ENCODE results near the gene TPRX1.
"Not testable (repeated sequence)": the region's sequence is repeated elsewhere in the genome, so short reads cannot be mapped to it uniquely, and the experiment has no call there.

TPRX1 gene, protein sequence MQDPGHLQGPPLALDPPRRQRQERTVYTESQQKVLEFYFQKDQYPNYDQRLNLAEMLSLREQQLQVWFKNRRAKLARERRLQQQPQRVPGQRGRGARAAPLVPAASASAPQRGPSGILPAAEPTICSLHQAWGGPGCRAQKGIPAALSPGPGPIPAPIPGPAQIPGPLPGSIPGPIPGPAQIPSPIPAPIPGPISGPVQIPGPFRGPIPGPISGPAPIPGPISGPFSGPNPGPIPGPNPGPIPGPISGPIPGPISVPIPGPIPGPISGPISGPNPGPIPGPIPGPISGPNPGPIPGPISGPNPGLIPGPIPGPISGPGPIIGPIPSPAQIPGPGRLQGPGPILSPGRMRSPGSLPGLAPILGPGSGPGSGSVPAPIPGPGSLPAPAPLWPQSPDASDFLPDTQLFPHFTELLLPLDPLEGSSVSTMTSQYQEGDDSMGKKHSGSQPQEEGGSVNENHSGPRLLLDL

DNA sequence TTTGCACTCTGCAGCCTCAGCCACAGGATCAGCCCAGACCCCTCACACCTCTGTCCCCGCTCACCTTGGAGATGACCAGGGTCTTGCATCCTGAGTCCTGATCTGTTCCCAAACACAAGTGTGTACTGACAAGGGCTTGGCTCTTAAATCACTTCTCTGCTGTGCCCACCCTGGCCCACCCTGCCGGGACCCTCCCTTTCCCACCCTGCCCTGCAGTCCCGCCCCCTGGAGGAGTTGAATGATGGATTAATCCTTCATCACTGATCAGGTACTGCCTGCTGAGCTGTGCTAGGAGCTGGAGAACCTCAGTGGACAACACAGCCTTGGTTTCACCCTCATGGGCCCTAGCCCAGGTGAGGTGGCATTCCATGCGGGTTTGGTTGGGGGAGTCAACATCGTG is at the start of gene TPRX1:
Gene TPRX1, minus strand, starts transcription at position 101 of the 400 bp plus-strand sequence. Its CDS starts 12 bp downstream, at position 89.
- not testable (repeated sequence) for DNase-seq (ENCODE audit: low read depth)

DNA sequence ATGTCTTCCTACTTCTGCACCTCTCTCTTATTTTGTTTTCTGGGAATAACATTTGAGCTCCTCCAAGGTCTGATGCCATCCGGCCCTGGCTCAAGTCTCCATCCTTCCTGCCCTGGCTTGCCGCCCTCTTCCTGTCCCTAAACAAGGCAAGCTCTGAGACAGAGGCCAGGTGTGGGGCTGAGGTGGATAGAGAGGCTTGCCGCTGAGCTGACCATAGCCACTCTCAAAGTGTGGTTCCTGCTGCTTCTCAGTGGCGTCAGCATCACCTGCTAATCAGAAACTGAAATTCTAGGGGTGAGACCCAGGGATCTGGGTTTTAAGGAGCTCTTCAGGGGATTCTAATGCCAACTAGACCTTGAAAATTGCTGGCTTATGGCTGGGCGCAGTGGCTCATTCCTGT is 48.7 kb upstream of the TPRX1 start:
- no peak for DNase-seq (ENCODE audit: low read depth)
- no peak overlapping the region for H3K4me3 ChIP-seq (ENCODE audit: low read depth, low read length)
- TF ChIP-seq, protein P1, sequence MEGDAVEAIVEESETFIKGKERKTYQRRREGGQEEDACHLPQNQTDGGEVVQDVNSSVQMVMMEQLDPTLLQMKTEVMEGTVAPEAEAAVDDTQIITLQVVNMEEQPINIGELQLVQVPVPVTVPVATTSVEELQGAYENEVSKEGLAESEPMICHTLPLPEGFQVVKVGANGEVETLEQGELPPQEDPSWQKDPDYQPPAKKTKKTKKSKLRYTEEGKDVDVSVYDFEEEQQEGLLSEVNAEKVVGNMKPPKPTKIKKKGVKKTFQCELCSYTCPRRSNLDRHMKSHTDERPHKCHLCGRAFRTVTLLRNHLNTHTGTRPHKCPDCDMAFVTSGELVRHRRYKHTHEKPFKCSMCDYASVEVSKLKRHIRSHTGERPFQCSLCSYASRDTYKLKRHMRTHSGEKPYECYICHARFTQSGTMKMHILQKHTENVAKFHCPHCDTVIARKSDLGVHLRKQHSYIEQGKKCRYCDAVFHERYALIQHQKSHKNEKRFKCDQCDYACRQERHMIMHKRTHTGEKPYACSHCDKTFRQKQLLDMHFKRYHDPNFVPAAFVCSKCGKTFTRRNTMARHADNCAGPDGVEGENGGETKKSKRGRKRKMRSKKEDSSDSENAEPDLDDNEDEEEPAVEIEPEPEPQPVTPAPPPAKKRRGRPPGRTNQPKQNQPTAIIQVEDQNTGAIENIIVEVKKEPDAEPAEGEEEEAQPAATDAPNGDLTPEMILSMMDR (IDR thresholded peaks at IDR 0.05; ENCODE audit: control insufficient read depth, extremely low read depth, insufficient read depth) = no peak

More for the DNA sequence above, at the start of gene TPRX1:
- not testable (repeated sequence) for H3K4me3 ChIP-seq (ENCODE audit: low read depth, low read length)

DNA sequence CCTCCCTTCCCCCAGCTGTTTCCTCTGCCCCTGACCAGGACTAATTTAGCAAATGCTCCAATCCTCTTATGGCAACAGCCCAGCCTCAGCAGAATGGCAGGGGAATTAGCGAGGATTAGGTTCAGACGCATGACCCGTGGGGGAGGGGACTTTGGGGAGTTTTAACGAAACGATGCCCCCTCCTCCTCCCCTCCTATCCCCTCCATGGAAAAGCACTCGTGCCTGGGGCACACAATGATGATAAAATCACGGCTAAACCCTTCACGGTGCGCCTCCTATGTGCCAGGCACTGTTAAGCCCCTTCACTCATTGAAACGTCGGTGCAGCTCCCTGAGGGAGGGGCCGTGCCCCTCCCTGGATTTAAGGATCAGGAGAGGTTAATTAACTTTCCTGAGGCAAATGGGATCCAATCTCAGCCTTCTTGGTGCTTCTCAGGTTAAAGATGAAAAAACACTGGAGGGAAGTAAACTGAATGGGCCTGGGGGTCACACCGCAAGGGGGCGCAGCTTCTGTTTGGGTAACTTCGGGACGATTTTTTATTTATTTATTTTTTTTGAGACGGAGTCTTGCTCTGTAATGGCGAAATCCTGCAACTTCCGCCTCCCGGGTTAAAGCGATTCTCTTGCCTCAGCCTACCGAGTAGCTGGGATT is 44.6 kb upstream of the TPRX1 start:
- H3K4me3 ChIP-seq (ENCODE audit: low read depth, low read length) = no peak overlapping the region
- TF ChIP-seq, protein P1 (IDR thresholded peaks at IDR 0.05; ENCODE audit: control insufficient read depth, extremely low read depth, insufficient read depth) = no peak
- no peak for DNase-seq (ENCODE audit: low read depth)

DNA sequence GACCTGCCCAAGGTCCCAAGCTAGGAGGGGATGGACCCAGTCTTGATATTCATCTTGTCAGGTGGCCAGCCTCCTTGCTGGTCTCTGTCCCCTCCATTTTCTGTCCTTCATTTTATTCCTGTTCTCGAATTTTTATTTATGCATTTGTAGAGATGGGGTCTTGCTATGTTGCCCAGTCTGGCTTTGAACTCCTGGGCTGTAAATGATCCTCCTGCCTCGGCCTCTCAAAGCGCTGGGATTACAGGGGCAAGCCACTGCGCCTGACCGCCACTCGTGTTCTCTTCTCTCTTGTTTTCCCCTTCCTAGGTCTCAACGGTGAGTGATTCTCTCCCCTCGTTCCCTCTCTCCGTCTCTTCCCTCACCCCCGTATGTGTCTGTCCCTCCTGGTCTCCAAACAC is 44.1 kb upstream of the TPRX1 start:
- H3K4me3 ChIP-seq (ENCODE audit: low read depth, low read length) = no peak overlapping the region
- TF ChIP-seq, protein P1 (IDR thresholded peaks at IDR 0.05; ENCODE audit: control insufficient read depth, extremely low read depth, insufficient read depth) = no peak

DNA sequence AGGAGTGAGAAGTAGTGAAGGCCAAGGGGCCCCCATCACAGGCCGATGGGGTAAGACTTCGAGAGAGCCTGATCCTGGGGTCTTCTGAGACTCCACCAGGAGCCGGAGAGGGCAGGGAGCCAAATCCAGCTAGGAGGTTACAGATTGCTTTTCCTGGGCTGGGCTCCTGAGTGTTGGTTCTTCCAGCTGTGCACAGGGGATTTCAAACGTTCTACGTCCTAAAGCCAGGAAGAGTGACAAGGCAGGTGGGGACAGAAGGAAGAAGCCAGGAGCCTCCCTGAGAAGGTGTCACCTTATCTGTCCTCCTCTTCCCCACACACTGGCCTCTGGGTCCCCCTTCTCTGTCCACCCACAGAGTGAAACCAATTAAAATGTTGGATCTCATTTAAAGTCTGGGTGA is 38.6 kb upstream of the TPRX1 start:
- TF ChIP-seq, protein P1 (IDR thresholded peaks at IDR 0.05; ENCODE audit: control insufficient read depth, extremely low read depth, insufficient read depth) = no peak
- DNase-seq (ENCODE audit: low read depth) = no peak
- H3K4me3 ChIP-seq (ENCODE audit: low read depth, low read length) = no peak overlapping the region

More for the DNA sequence above, 44.1 kb upstream of the TPRX1 start:
- no peak for DNase-seq (ENCODE audit: low read depth)

DNA sequence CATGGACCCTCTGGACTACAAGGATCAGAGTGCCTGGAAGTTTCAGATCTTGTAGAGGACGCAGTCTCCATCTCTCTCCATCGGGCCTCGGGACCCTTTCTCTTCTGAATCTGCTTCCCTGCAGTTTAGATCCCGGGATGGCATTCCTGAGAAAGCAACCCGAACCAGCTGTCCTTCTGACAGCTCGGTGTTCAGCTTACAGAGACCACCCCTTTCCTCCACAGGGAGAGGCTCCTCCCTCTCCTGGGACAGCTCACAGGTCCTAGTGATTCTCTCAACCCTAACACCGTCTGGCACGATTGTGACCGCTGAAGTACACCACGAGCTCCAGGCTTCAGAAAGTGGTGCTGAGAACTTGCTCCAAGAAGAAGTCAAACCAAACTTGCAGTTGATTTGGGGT is 35.6 kb upstream of the TPRX1 start:
- H3K4me3 ChIP-seq (ENCODE audit: low read depth, low read length) = no peak overlapping the region
- no peak for DNase-seq (ENCODE audit: low read depth)
- TF ChIP-seq, protein P1 (IDR thresholded peaks at IDR 0.05; ENCODE audit: control insufficient read depth, extremely low read depth, insufficient read depth) = no peak

DNA sequence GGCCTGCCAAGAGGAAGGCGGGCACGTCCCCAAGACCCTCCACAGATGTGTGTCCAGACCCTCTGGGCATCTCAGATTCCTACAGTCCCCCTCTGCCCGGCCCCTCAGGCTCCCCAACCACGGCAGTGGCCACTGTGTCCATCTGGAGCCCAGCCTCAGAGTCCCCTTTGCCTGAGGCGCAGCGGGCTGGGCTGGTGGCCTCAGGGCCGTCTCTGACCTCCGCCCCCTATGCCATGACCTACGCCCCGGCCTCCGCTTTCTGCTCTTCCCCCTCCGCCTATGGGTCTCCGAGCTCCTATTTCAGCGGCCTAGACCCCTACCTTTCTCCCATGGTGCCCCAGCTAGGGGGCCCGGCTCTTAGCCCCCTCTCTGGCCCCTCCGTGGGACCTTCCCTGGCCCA is 35.1 kb upstream of the TPRX1 start:
- no peak for DNase-seq (ENCODE audit: low read depth)
- no peak overlapping the region for H3K4me3 ChIP-seq (ENCODE audit: low read depth, low read length)
- TF ChIP-seq, protein P1 (IDR thresholded peaks at IDR 0.05; ENCODE audit: control insufficient read depth, extremely low read depth, insufficient read depth) = no peak

Measured in LNCaP clone FGC (cell line).